Fibroblast of lung (primary cell): ENCODE data around the gene MSI2.

Experiments
- CTCF ChIP-seq, 2 donors: IDR thresholded peaks in 1 of 2; conservative IDR thresholded peaks in 1 of 2; 1 replicate in 1 of 2; 2 replicates in 1 of 2; pipeline ENCODE4 v1.5.1; 2011 to 2012; ENCODE audit warnings: low read length in 2 of 2, control low read depth in 1 of 2, inconsistent platforms in 1 of 2, low read depth in 1 of 2, mild to moderate bottlenecking in 1 of 2
- EZH2 ChIP-seq: IDR thresholded peaks from 2 replicates; pipeline ENCODE4 v1.5.1; 2012; ENCODE audit warnings: low read length, control low read depth, mild to moderate bottlenecking; ENCODE audit errors: missing control alignments

GRCh38 chr17:57494443-57494842 is 238.1 kb downstream of the MSI2 start:
- TF ChIP-seq CTCF (conservative IDR thresholded peaks at IDR 0.05 in 1 of 2, IDR thresholded peaks at IDR 0.05 in 1 of 2; ENCODE audit: low read depth in 1 of 2, low read length in 2 of 2) (no peak), EZH2 (no peak)
